ENCODE measurements around the gene TNFRSF8. TPM values are rescaled to one million over a fixed set of nuclear protein-coding genes. Genes with fewer than 3 reads are reported as not detected.
A peak's percentile ranks its signal among the peaks of the same experiment; 100 is the strongest.

The TNFRSF8 gene
- total and polyA plus RNA-seq, 10 donors, result 1.3 to 7.6 (median 2.0) TPM

DNA sequence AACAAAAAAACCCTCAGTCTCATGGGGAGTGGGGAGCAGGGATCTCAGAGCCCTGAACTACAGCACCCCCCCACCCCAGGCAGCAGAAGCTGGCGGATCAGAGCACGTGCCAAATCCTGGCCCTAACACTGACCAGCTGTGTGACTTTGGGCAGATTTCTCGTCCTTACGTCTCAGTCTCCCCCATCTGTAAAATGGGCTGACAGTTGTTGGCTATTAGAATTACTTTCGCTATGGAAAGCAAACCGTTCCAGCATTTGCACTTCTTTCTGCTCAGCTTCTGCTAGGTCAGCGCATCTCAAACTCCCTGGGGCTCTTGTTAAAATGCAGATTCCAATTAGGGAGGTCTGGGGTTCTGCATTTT is 15.5 kb downstream of the TNFRSF8 start:
- Histone ChIP-seq H3K27ac (no peak overlapping the region), H3K36me3 (no peaks in the 10 kb centered on the region), H3K9me3 (peaks cover 0 to 20% (median 17%) of the 10 kb centered on the region in 8 donors), H3K4me3 (peak overlapping the region in 1 of 8 donors; percentile 49), H3K27me3 (replicated peaks in 1 of 7) (peaks cover 0 to 23% (median 0%) of the 10 kb centered on the region in 7 donors), H3K4me1 (peaks cover 0 to 28% (median 12%) of the 10 kb centered on the region in 6 donors)
- DNase-seq, result no peak
- TF ChIP-seq POLR2A (IDR thresholded peaks at IDR 0.05), result no peak
- TF ChIP-seq POLR2AphosphoS5 (IDR thresholded peaks at IDR 0.05), result no peak
- TF ChIP-seq CTCF (IDR thresholded peaks at IDR 0.05 in 8 of 11, conservative IDR thresholded peaks at IDR 0.05 in 3 of 11), result no peak
- intact Hi-C loops (cut with DNase I; ENCODE audit: low total_unique reads), result no loop called here
- 66 to 81% (median 72%) methylated on average over 7 of the region's 7 CpGs for WGBS, 5 donors

- peaks cover 0 to 23% (median 0%) of the 10 kb centered on the region in 7 donors for H3K27me3 ChIP-seq (replicated peaks in 1 of 7)
- H3K9me3 ChIP-seq, result peaks cover 0 to 26% (median 18%) of the 10 kb centered on the region in 8 donors
- H3K4me1 ChIP-seq, result peaks cover 0 to 28% (median 12%) of the 10 kb centered on the region in 6 donors
- H3K27ac ChIP-seq, result peak overlapping the region in 2 of 8 donors; percentile 22 to 42
- 38 to 65% (median 50%) methylated on average over 17 to 23 of the region's 23 CpGs for WGBS, 5 donors
- peak in 9 of 11 experiments; percentile 18 to 50 (median 47) for TF ChIP-seq CTCF (IDR thresholded peaks at IDR 0.05 in 8 of 11, conservative IDR thresholded peaks at IDR 0.05 in 3 of 11)
- no peak for TF ChIP-seq POLR2A (IDR thresholded peaks at IDR 0.05)
- intact Hi-C loops (cut with DNase I; ENCODE audit: low total_unique reads), result no loop called here
- peak; percentile 67 for DNase-seq
- no peaks in the 10 kb centered on the region for H3K36me3 ChIP-seq
- H3K4me3 ChIP-seq, result peak overlapping the region in 1 of 8 donors; percentile 49
These were observed 16.1 kb downstream of the TNFRSF8 start for GRCh38 chr1:12078938-12079861.

DNA sequence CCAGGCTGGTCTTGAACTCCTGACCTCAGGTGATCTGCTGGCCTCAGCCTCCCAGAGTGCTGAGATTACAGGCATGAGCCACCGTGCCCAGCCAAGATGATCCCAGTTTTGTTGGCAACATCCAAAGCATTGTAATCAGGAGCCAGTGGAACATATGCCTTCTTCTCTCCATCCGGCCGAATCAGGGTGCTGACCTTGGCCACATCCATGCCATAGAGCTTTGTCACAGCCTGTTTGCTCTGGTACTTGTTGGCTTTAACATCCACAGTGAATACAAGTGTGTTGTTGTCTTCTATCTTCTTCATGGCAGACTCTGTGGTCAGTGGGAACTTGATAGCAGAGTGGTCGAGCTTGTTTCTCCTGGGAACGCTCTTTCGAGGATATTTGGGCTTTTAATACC is 17.1 kb downstream of the TNFRSF8 start:
- 73 to 91% (median 77%) methylated on average over 5 to 6 of the region's 6 CpGs for WGBS, 5 donors
- peak; percentile 13 for DNase-seq
- peaks cover 0 to 28% (median 10%) of the 10 kb centered on the region in 6 donors for H3K4me1 ChIP-seq
- no peak for TF ChIP-seq CTCF (IDR thresholded peaks at IDR 0.05 in 8 of 11, conservative IDR thresholded peaks at IDR 0.05 in 3 of 11)
- TF ChIP-seq POLR2AphosphoS5 (IDR thresholded peaks at IDR 0.05), result no peak
- no peak for TF ChIP-seq POLR2A (IDR thresholded peaks at IDR 0.05)
- no peak overlapping the region for H3K4me3 ChIP-seq
- H3K27ac ChIP-seq, result no peak overlapping the region
- intact Hi-C loops (cut with DNase I; ENCODE audit: low total_unique reads), result no loop called here
- no peaks in the 10 kb centered on the region for H3K36me3 ChIP-seq
- H3K27me3 ChIP-seq (replicated peaks in 1 of 7), result peaks cover 0 to 23% (median 0%) of the 10 kb centered on the region in 7 donors
- peaks cover 0 to 26% (median 18%) of the 10 kb centered on the region in 8 donors for H3K9me3 ChIP-seq

All from spleen (tissue), 11 donors.